OCI-LY7 (cell line): ENCODE measurements around the gene MAP7D1. TPM values are rescaled to one million over a fixed set of nuclear protein-coding genes. Genes with fewer than 3 reads are reported as not detected.

Experiments used
- BruUV-seq: library from RNA; stranded (reverse); fragments of 400-500 nt; replicated peaks from 2 replicates; lab custom pipeline; 2021; lab: Mats Ljungman, UMichigan
- CTCF ChIA-PET: fragments of 300-600 bp; sonication (Branson Sonifier 250); formaldehyde crosslinking; loops from one replicate; lab custom pipeline; 2022; ENCODE audit warnings: antibody characterized with exemption; ENCODE audit not compliant: unreplicated experiment; lab: Charles Lee
- POLR2A ChIA-PET: fragments of 300-600 bp; sonication (Branson Sonifier 250); formaldehyde crosslinking; loops from one replicate; lab custom pipeline; 2022; ENCODE audit warnings: antibody characterized with exemption; lab: Charles Lee
- DNase-seq: peaks from one replicate; pipeline ENCODE4 v3.0.0-alpha.2; 2015; ENCODE audit warnings: low spot score
- H2AFZ ChIP-seq: fragments of 200-600 bp; sonication (generic), shearing (Covaris generic); 2 replicates; pipeline ENCODE4 v1.6.1; 2014; ENCODE audit warnings: mild to moderate bottlenecking, antibody characterized with exemption, low read length, moderate library complexity
- H3K27ac ChIP-seq: fragments of 200-600 bp; sonication (generic); 2 replicates; pipeline ENCODE4 v1.5.1; 2014; ENCODE audit warnings: mixed run types, low read depth, mild to moderate bottlenecking, moderate library complexity, low read length, inconsistent platforms; ENCODE audit not compliant: poor library complexity, severe bottlenecking
- H3K36me3 ChIP-seq: fragments of 200-600 bp; sonication (generic); 2 replicates; pipeline ENCODE4 v1.6.1; 2014; ENCODE audit warnings: mild to moderate bottlenecking, antibody characterized with exemption, low read length, moderate library complexity, mixed read lengths; ENCODE audit not compliant: insufficient read depth
- H3K4me1 ChIP-seq: fragments of 200-600 bp; sonication (generic); 2 replicates; pipeline ENCODE4 v1.5.1; 2014; ENCODE audit warnings: mild to moderate bottlenecking, low read length; ENCODE audit not compliant: insufficient read depth, poor library complexity, severe bottlenecking
- H3K4me2 ChIP-seq: fragments of 200-600 bp; sonication (generic); 2 replicates; pipeline ENCODE4 v1.6.1; 2014; ENCODE audit warnings: mild to moderate bottlenecking, low read length
- H3K4me3 ChIP-seq: fragments of 200-600 bp; sonication (generic); 2 replicates; pipeline ENCODE4 v1.5.1; 2014; ENCODE audit warnings: mild to moderate bottlenecking, low read depth, low read length; ENCODE audit not compliant: poor library complexity, severe bottlenecking
- H3K79me2 ChIP-seq: fragments of 200-600 bp; sonication (generic); 2 replicates; pipeline ENCODE4 v1.6.1; 2016; ENCODE audit warnings: low read depth, mild to moderate bottlenecking, low read length, moderate library complexity, mixed read lengths; ENCODE audit not compliant: insufficient read depth
- H3K9me2 ChIP-seq: fragments of 200-600 bp; sonication (generic); 2 replicates; pipeline ENCODE4 v1.6.1; 2016; ENCODE audit warnings: mild to moderate bottlenecking, low read length, mixed read lengths; ENCODE audit not compliant: insufficient read depth
- H3K9me3 ChIP-seq: fragments of 200-600 bp; sonication (generic); 2 replicates; pipeline ENCODE4 v1.6.1; 2014; ENCODE audit warnings: mild to moderate bottlenecking, mixed run types, low read length, mixed read lengths
- H4K20me1 ChIP-seq: fragments of 200-600 bp; sonication (generic); 2 replicates; pipeline ENCODE4 v1.6.1; 2014; ENCODE audit warnings: mild to moderate bottlenecking, antibody characterized with exemption, low read length, moderate library complexity, mixed read lengths; ENCODE audit not compliant: insufficient read depth
- CTCF ChIP-seq: fragments of 200-600 bp; sonication (generic); conservative IDR thresholded peaks from 2 replicates; pipeline ENCODE4 v1.5.1; 2014; ENCODE audit warnings: mild to moderate bottlenecking, antibody characterized with exemption, low read length, moderate library complexity, mixed read lengths
- EZH2phosphoT487 ChIP-seq: fragments of 200-600 bp; sonication (generic); IDR thresholded peaks from 2 replicates; pipeline ENCODE4 v1.6.1; 2018; ENCODE audit warnings: low read depth, borderline replicate concordance, mild to moderate bottlenecking, mixed run types, antibody characterized with exemption, low read length, moderate library complexity, mixed read lengths
- intact Hi-C: fragments of 100-400 bp; cut with micrococcal nuclease; formaldehyde crosslinking; loops from one replicate; pipeline ENCODE4 v1.10.0; 2022; ENCODE audit not compliant: unreplicated experiment
- total RNA-seq, 2 experiments: library from RNA; depleted of rRNA in 1 of 2; stranded (reverse); fragments of >200 nt in 1 of 2; shearing (Covaris generic) in 1 of 2; gene quantifications; 2 replicates each; pipeline ENCODE4 v1.2.3, GENCODE V29; 2014 to 2022

The MAP7D1 gene
- total RNA-seq, 2 experiments from 2014 or later, result 61.2 to 101 TPM

DNA sequence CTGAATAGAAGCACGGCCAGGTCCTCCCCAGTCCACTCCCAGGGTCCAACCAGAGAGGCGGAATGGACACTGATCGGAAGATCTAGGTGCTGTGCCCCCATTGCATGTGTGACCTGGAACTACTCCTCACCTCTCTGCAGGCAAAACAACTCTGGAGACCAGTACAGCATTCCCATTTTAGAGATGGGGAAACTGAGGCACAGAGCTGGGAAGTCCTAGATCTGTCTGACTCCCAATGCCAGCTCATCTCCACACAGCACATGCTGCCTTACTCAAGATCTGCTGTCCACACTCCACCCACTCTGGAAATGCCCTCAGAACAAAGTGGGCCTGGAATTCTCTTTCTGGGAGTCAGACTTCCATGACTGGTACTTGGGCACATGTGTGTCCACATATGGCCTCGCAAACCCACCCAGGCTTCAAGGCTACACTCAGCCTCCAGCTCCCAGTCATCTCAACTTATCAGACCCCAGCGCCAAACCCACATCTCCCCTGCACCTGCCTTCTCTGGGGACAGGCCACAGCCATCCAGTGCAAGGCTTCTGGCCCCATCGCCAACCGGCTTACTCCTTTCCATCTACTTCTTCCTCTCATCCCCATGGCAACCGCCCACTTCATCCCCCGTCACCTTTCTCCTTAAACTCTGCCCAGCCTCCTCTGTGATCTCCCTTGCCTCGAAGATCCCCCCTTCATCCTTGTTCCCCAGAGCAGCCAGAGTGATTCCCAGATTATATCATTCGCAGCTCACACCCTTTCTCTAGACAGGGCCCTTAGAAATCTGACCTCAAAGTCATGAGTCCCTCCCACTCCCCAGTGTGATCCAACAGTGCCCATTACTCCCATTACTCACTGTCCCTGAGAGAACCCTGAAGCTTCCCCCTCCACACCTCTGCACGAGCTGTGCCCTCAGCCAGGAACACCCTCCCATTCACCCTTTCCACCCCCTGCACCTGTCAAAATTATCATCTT, 33.6 kb upstream of the MAP7D1 start:
- Histone ChIP-seq H2AFZ (peak overlapping the region; percentile 63; the same call in 1 of the 2 replicates), H3K4me3 (no peak overlapping the region), H3K27ac (no peak overlapping the region), H4K20me1 (no peaks in the 10 kb centered on the region), H3K36me3 (no peaks in the 10 kb centered on the region), H3K79me2 (no peaks in the 10 kb centered on the region), H3K4me1 (peaks cover 12% of the 10 kb centered on the region), H3K9me2 (no peaks in the 10 kb centered on the region), H3K4me2 (no peak overlapping the region; the same call in 1 of the 2 replicates), H3K9me3 (no peaks in the 10 kb centered on the region)
- CTCF ChIA-PET, result no interaction called here
- intact Hi-C loops, result no loop called here
- DNase-seq, result no peak
- POLR2A ChIA-PET, result no interaction called here
- no peak for TF ChIP-seq CTCF
- BruUV-seq, result no TSS peak

DNA sequence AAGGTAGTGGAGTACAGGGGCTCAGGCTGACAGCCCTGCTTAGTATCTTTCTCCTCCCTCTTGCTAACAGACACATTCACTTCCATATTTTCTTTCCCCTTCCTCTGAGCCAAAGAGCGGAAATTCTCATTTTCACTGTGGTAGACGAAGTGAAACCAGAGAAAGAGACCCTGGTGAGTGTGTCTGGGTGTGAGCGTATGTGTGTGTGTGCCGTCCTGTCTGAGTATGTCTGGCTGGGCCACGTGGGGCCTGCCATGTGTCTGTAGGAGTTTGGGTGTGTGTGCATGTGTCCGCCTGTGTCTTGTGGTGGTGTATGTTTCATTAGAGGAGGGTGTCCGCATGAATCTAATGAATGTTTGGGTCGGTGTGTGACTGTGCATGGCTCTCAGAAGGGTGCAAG, 32.6 kb upstream of the MAP7D1 start:
- TF ChIP-seq EZH2phosphoT487, result no peak
- no peak for TF ChIP-seq CTCF
- no peaks in the 10 kb centered on the region for H3K9me2 ChIP-seq
- intact Hi-C loops, result no loop called here
- no peaks in the 10 kb centered on the region for H3K36me3 ChIP-seq
- H3K79me2 ChIP-seq, result no peaks in the 10 kb centered on the region
- peaks cover 12% of the 10 kb centered on the region for H3K4me1 ChIP-seq
- no peak overlapping the region for H3K27ac ChIP-seq
- ChIA-PET POLR2A (no interaction called here), CTCF (no interaction called here)
- no peaks in the 10 kb centered on the region for H4K20me1 ChIP-seq
- peak; percentile 48 for DNase-seq
- peak overlapping the region; percentile 63 for H2AFZ ChIP-seq
- H3K4me3 ChIP-seq, result no peak overlapping the region
- H3K4me2 ChIP-seq, result peak overlapping the region; percentile 37; the same call in 1 of the 2 replicates
- H3K9me3 ChIP-seq, result no peaks in the 10 kb centered on the region
- BruUV-seq, result no TSS peak
